Prostate gland (tissue), 2 donors: ENCODE results near the gene CDT1. TPM values are rescaled to one million over a fixed set of nuclear protein-coding genes. Genes with fewer than 3 reads are reported as not detected.
A peak's percentile ranks its signal among the peaks of the same experiment; 100 is the strongest.

Source experiments
- DNase-seq: peaks from one replicate; pipeline ENCODE4 v3.0.0-alpha.2; 2019; ENCODE audit warnings: low spot score
- H3K27ac ChIP-seq, 2 donors: fragments of 200-600 bp; sonication (generic); 2 replicates each; pipeline ENCODE4 v1.5.1; 2017 to 2019
- H3K27me3 ChIP-seq: fragments of 200-600 bp; sonication (generic); replicated peaks from 2 replicates; pipeline ENCODE4 v1.5.1; 2019; ENCODE audit not compliant: insufficient read depth
- H3K36me3 ChIP-seq, 2 donors: fragments of 200-600 bp; sonication (generic); 1 replicate in 1 of 2; 2 replicates in 1 of 2; pipeline versions ENCODE4 v1.5.1 to v1.8.1; 2017 to 2019
- H3K4me1 ChIP-seq: fragments of 200-600 bp; sonication (generic); replicated peaks from 2 replicates; pipeline ENCODE4 v1.5.1; 2019
- H3K4me3 ChIP-seq, 2 donors: fragments of 200-600 bp; sonication (generic); 2 replicates each; pipeline ENCODE4 v1.5.1; 2017 to 2019
- H3K9me3 ChIP-seq: fragments of 200-600 bp; sonication (generic); 2 replicates; pipeline ENCODE4 v1.5.1; 2017
- POLR2A ChIP-seq: fragments of 450-650 bp; IDR thresholded peaks from one replicate; pipeline ENCODE4 v1.6.1; 2016; ENCODE audit warnings: antibody characterized with exemption, mild to moderate bottlenecking
- POLR2AphosphoS5 ChIP-seq: sonication (generic); formaldehyde crosslinking; IDR thresholded peaks from one replicate; pipeline ENCODE4 v1.6.1; 2017; ENCODE audit warnings: antibody characterized with exemption
- WGBS: methylation state at CpG from one replicate; pipeline ENCODE4 v1.1.5; 2018; 5-methylcytosine and 5-hydroxymethylcytosine counted together
- intact Hi-C: fragments of 100-400 bp; cut with DNase I; formaldehyde crosslinking; loops from one replicate; pipeline ENCODE4 v1.14.2; 2022
- total RNA-seq, 2 donors: library from RNA; depleted of rRNA; stranded (reverse); fragments of >200 nt; gene quantifications; one replicate each; pipeline ENCODE4 v1.1.0, GENCODE V29; 2016
- TF ChIP-seq, protein P1 (sequence below), 4 experiments: fragments of 200-600 bp in 2 of 4; fragments of 450-650 bp in 2 of 4; sonication (generic) in 2 of 4; IDR thresholded peaks; 1 replicate in 3 of 4; 2 replicates in 1 of 4; pipeline ENCODE4 v1.5.1; 2016 to 2019; ENCODE audit warnings: antibody characterized with exemption in 4 of 4, mild to moderate bottlenecking in 2 of 4, moderate library complexity in 2 of 4

CDT1 gene
- total RNA-seq, 2 donors from 2014 or later = 4.3 to 7.6 TPM

DNA sequence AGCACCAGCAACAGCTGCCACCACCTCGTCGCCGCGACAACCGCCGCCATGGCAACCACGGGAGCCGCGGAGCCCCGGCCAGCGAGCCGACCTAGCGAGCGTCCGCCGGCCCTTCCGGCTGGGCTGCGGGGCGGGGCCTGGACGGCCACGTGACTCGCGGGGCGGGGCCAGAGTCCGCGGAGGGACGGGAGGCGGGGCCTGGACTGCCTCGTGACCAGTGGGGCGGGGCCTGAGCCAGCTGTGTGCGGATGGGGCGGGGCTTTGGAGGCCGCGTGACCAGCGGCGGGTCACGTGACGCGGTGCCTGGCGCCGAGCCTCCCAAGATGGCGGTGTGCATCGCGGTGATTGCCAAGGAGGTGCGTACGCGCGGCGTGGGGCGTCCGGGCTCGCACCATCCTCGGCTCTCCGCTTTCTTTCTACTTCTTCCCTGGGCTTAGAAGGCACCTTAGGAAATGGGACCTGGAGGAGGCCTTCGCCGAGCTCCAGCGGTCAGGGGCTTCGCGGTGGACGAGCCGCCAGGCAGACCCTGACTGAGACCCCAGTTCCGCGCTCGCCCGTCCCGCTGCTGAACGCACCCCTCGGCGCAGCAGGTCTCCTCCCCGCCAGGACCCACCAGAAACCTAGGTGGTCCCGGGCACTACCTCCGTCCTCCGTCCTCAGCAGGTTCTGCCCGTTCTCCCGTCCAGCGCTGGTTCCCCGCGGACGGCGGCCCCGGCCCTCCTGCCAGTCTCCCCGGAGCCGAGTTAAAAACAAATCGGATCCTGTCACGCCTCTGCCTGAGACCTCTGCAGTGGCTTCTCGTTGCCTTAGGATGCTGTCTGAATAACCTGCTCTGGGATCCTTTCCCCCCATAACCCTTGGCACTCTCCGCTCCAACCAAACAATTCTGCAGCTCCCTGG, 53.5 kb downstream of the CDT1 start, which contains the start of the genes GALNS and TRAPPC2L:
GALNS (minus strand) TSS at position 120 of the 900 bp plus-strand sequence; CDS start at position 50, 70 bp downstream.
TRAPPC2L (plus strand) TSS at position 300 of the 900 bp plus-strand sequence; CDS start at position 324, 24 bp downstream.
- H3K36me3 ChIP-seq = peaks cover 0 to 20% of the 10 kb centered on the region in 2 donors
- DNase-seq = peak; percentile 98
- under 1% methylated on average over 72 of the region's 87 CpGs for WGBS
- peak within 1 kb of the TSS; percentile 82 to 93 for H3K4me3 ChIP-seq
- peak within 1 kb of the TSS; percentile 78 to 79 for H3K27ac ChIP-seq
- no peaks in the 10 kb centered on the region for H3K27me3 ChIP-seq
- no peaks in the 10 kb centered on the region for H3K9me3 ChIP-seq
- peak; percentile 95 for TF ChIP-seq POLR2AphosphoS5
- TF ChIP-seq, protein P1, sequence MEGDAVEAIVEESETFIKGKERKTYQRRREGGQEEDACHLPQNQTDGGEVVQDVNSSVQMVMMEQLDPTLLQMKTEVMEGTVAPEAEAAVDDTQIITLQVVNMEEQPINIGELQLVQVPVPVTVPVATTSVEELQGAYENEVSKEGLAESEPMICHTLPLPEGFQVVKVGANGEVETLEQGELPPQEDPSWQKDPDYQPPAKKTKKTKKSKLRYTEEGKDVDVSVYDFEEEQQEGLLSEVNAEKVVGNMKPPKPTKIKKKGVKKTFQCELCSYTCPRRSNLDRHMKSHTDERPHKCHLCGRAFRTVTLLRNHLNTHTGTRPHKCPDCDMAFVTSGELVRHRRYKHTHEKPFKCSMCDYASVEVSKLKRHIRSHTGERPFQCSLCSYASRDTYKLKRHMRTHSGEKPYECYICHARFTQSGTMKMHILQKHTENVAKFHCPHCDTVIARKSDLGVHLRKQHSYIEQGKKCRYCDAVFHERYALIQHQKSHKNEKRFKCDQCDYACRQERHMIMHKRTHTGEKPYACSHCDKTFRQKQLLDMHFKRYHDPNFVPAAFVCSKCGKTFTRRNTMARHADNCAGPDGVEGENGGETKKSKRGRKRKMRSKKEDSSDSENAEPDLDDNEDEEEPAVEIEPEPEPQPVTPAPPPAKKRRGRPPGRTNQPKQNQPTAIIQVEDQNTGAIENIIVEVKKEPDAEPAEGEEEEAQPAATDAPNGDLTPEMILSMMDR (IDR thresholded peaks at IDR 0.05) = no peak
- TF ChIP-seq POLR2A = peak; percentile 80
- H3K4me1 ChIP-seq = peaks cover 3% of the 10 kb centered on the region
- intact Hi-C loops = loop anchor here (2.0 to 5.0 kb wide), 2 partner anchors 44 to 360 kb away; partner anchors contain the start of gene ZNF778

DNA sequence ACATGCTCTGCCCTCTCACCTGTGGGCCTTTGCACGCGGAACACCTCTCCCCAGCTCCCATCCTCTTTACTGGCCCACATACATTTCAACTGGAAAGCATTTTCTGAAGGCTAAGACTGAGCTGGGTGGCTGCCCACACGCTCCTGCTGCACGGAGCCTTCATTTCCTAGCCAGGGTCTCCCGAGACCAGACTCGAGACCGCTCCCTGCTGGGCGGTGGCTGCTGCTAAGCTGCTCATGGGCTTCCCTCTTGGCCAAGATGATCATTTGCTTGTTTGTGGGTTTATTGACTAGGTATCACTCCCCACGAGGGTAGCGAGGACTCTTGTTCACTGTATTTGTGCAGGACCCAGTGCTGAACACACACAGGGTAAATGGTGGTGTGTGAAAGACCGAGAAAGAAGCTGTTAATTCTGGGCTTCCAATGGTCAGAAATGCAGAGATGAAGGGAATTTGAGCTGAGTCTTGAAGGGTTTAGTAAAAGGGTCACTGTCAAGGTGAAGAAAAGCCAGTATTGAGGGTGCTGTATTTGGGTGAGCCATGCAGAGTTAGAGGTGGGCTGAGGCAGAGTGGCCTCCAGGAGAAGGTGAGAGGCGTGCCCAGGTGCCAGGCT, 54.2 kb downstream of the CDT1 start:
- Histone ChIP-seq H3K4me1 (peaks cover 3% of the 10 kb centered on the region), H3K27ac (peak overlapping the region; percentile 78 to 79), H3K9me3 (no peaks in the 10 kb centered on the region), H3K27me3 (no peaks in the 10 kb centered on the region), H3K4me3 (peak overlapping the region; percentile 82 to 93), H3K36me3 (peaks cover 0 to 23% of the 10 kb centered on the region in 2 donors)
- DNase-seq = peak; percentile 66
- TF ChIP-seq POLR2AphosphoS5 = peak; percentile 27
- TF ChIP-seq, protein P1 (IDR thresholded peaks at IDR 0.05) = peak; percentile 21 to 71 (median 60)
- TF ChIP-seq POLR2A = no peak
- 14% methylated on average over 12 of the region's 12 CpGs for WGBS
- intact Hi-C loops = loop anchor here (2.0 to 5.0 kb wide), 2 partner anchors 45 to 359 kb away; partner anchors contain the start of gene ZNF778

Other genes with a start within 250 kb of the CDT1 start
- gene ZC3H18, start 233.4 kb upstream of the CDT1 start, total RNA-seq = 10 to 100 TPM; 26.7 to 50.7 TPM
- under 1 TPM in 1 of 2 donors, not detected in 1; 0.97 TPM for gene IL17C, start 165.2 kb upstream of the CDT1 start, total RNA-seq
- 100 to 1,000 TPM in 1 of 2 donors, 10 to 100 TPM in 1; 86.0 to 155 TPM for gene CYBA, start 152.7 kb upstream of the CDT1 start, total RNA-seq
- 10 to 100 TPM; 34.7 to 40.0 TPM for gene MVD, start 140.7 kb upstream of the CDT1 start, total RNA-seq
- gene SNAI3, start 117.3 kb upstream of the CDT1 start, total RNA-seq = 1 to 10 TPM in 1 of 2 donors, under 1 TPM in 1; 0.46 to 2.8 TPM
- 10 to 100 TPM; 11.6 to 30.3 TPM for gene RNF166, start 97.4 kb upstream of the CDT1 start, total RNA-seq
- gene CTU2, start 97.3 kb upstream of the CDT1 start, total RNA-seq = 10 to 100 TPM; 15.0 to 19.1 TPM
- 100 to 1,000 TPM; 156 to 202 TPM for gene PIEZO1, start 18.6 kb upstream of the CDT1 start, total RNA-seq
- 100 to 1,000 TPM; 165 to 211 TPM for gene APRT, start 8.1 kb downstream of the CDT1 start, total RNA-seq
- gene GALNS, start 53.2 kb downstream of the CDT1 start, total RNA-seq = 10 to 100 TPM; 20.4 to 75.1 TPM
- 10 to 100 TPM; 23.7 to 38.9 TPM for gene TRAPPC2L, start 53.3 kb downstream of the CDT1 start, total RNA-seq
- gene PABPN1L, start 62.9 kb downstream of the CDT1 start, total RNA-seq = 1 to 10 TPM in 1 of 2 donors, not detected in 1; 4.1 TPM
- gene CBFA2T3, start 173.4 kb downstream of the CDT1 start, total RNA-seq = 1 to 10 TPM; 4.5 to 8.7 TPM